DOHH2 (cell line): Measurements from ENCODE around the gene PSRC1.

Experiments
- H3F3A ChIP-seq: fragments of 200-600 bp; sonication (generic), shearing (Covaris generic); 2 replicates; pipeline ENCODE4 v1.6.0; 2016; ENCODE audit warnings: antibody characterized with exemption, mild to moderate bottlenecking; ENCODE audit not compliant: control insufficient read depth, insufficient read depth
- H3K27ac ChIP-seq: fragments of 200-600 bp; sonication (generic); 2 replicates; pipeline ENCODE4 v1.5.1; 2014; ENCODE audit warnings: low read depth, mild to moderate bottlenecking, low read length, moderate library complexity
- H3K27me3 ChIP-seq: fragments of 200-600 bp; sonication (generic); 2 replicates; pipeline ENCODE4 v1.6.1; 2014; ENCODE audit warnings: mild to moderate bottlenecking, low read length, mixed read lengths; ENCODE audit not compliant: control insufficient read depth
- H3K36me3 ChIP-seq: fragments of 200-600 bp; sonication (generic); 2 replicates; pipeline ENCODE4 v1.6.1; 2014; ENCODE audit warnings: mild to moderate bottlenecking, low read length, moderate library complexity, mixed read lengths; ENCODE audit not compliant: control insufficient read depth
- H3K4me1 ChIP-seq: fragments of 200-600 bp; sonication (generic); 2 replicates; pipeline ENCODE4 v1.6.1; 2014; ENCODE audit warnings: mild to moderate bottlenecking, low read length, mixed read lengths; ENCODE audit not compliant: control insufficient read depth
- H3K4me2 ChIP-seq: fragments of 200-600 bp; sonication (generic); 2 replicates; pipeline ENCODE4 v1.6.0; 2014; ENCODE audit warnings: mild to moderate bottlenecking, low read length, moderate library complexity
- H3K4me3 ChIP-seq: fragments of 200-600 bp; sonication (generic); 2 replicates; pipeline ENCODE4 v1.5.1; 2014; ENCODE audit warnings: mild to moderate bottlenecking, low read length, mixed read lengths
- H3K79me2 ChIP-seq: fragments of 200-600 bp; sonication (generic); 2 replicates; pipeline ENCODE4 v1.6.1; 2014; ENCODE audit warnings: mild to moderate bottlenecking, low read length, mixed read lengths; ENCODE audit not compliant: control insufficient read depth
- H3K9me2 ChIP-seq: fragments of 200-600 bp; sonication (generic); replicated peaks from 2 replicates; pipeline ENCODE4 v1.6.1; 2014; ENCODE audit warnings: mild to moderate bottlenecking, low read length, mixed read lengths; ENCODE audit not compliant: control insufficient read depth
- H3K9me3 ChIP-seq: fragments of 200-600 bp; sonication (generic); 2 replicates; pipeline ENCODE4 v1.6.1; 2014; ENCODE audit warnings: antibody characterized with exemption, low read length, mixed read lengths; ENCODE audit not compliant: control insufficient read depth, insufficient read depth
- H4K20me1 ChIP-seq: fragments of 200-600 bp; sonication (generic); 2 replicates; pipeline ENCODE4 v1.6.0; 2014; ENCODE audit warnings: low read depth, mild to moderate bottlenecking, antibody characterized with exemption, low read length, moderate library complexity; ENCODE audit not compliant: control insufficient read depth, insufficient read depth
- CTCF ChIP-seq: fragments of 200-600 bp; sonication (generic); IDR thresholded peaks from one replicate; pipeline ENCODE4 v1.5.1; 2014; ENCODE audit warnings: antibody characterized with exemption, mild to moderate bottlenecking, low read depth, low read length; ENCODE audit not compliant: poor library complexity, severe bottlenecking
- EZH2phosphoT487 ChIP-seq: fragments of 200-600 bp; sonication (generic); IDR thresholded peaks from 2 replicates; pipeline ENCODE4 v1.6.1; 2017; ENCODE audit warnings: borderline replicate concordance, mild to moderate bottlenecking, antibody characterized with exemption, low read length, moderate library complexity, mixed read lengths

The PSRC1 gene

GRCh38 chr1:109272831-109273547 lies 10.0 kb downstream of the PSRC1 start:
- H3K9me3 ChIP-seq, result no peaks in the 10 kb centered on the region
- peaks cover 5% of the 10 kb centered on the region; the same call in 1 of the 2 replicates for H3K36me3 ChIP-seq
- H3K4me2 ChIP-seq, result no peak overlapping the region
- no peaks in the 10 kb centered on the region for H3K9me2 ChIP-seq
- H3F3A ChIP-seq, result no peaks in the 10 kb centered on the region
- no peak overlapping the region for H3K27ac ChIP-seq
- no peaks in the 10 kb centered on the region for H3K27me3 ChIP-seq
- peaks cover 10% of the 10 kb centered on the region for H3K4me1 ChIP-seq
- H3K79me2 ChIP-seq, result no peaks in the 10 kb centered on the region
- TF ChIP-seq CTCF, result no peak
- no peak for TF ChIP-seq EZH2phosphoT487
- H4K20me1 ChIP-seq, result no peaks in the 10 kb centered on the region
- no peak overlapping the region for H3K4me3 ChIP-seq

DNA sequence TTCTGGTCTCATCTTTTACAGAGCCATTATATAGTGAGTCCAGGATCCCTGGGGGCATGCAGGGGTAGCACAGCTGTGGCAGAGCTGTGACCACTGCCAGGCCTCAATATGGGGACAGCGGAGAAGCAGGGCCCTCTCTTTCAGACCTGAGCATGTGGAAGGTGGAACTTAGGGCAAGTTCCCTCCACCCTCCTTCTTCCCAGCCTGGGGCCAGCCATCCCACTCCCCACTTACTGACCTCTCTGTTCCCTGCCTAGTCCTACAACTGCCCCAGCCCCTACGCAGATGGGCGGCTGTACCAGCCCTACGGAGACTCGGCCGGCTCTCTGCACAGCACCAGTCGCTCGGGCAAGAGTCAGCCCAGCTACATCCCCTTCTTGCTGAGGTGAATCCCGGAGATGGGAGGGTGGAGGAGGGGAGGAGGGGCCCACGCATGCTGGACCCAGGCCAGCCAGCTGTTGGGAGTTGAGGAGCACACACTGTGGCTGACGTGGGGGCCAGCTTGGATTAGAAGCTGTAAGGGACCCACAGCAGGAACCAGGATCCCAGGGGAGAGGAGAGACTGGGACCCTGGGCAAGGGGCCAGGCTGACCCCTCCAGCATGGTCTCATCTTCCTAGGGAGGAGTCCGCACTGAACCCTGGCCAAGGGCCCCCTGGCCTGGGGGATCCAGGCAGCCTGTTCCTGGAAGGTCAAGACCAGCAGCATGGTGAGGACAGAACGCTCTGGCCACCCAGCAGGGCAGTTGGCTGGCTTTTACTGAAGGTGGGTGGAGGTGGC lies 10.7 kb downstream of the PSRC1 start:
- Histone ChIP-seq H3K9me2 (no peaks in the 10 kb centered on the region), H3K4me2 (no peak overlapping the region)
- TF ChIP-seq EZH2phosphoT487, result no peak
- TF ChIP-seq CTCF, result no peak

GRCh38 chr1:109271458-109271857 lies 11.5 kb downstream of the PSRC1 start:
- Histone ChIP-seq H3F3A (no peaks in the 10 kb centered on the region), H4K20me1 (no peaks in the 10 kb centered on the region), H3K4me2 (no peak overlapping the region), H3K9me3 (no peaks in the 10 kb centered on the region), H3K9me2 (no peaks in the 10 kb centered on the region), H3K4me3 (no peak overlapping the region), H3K27me3 (no peaks in the 10 kb centered on the region), H3K4me1 (peaks cover 5% of the 10 kb centered on the region; the same call in 1 of the 2 replicates), H3K36me3 (no peaks in the 10 kb centered on the region), H3K27ac (no peak overlapping the region), H3K79me2 (no peaks in the 10 kb centered on the region)
- no peak for TF ChIP-seq CTCF
- TF ChIP-seq EZH2phosphoT487, result no peak

More for the DNA sequence above, 10.7 kb downstream of the PSRC1 start:
- Histone ChIP-seq H3K27me3 (no peaks in the 10 kb centered on the region), H3K4me3 (no peak overlapping the region), H3K79me2 (no peaks in the 10 kb centered on the region), H3K27ac (no peak overlapping the region), H3K9me3 (no peaks in the 10 kb centered on the region), H3K4me1 (peaks cover 7% of the 10 kb centered on the region), H3K36me3 (no peaks in the 10 kb centered on the region), H3F3A (no peaks in the 10 kb centered on the region), H4K20me1 (no peaks in the 10 kb centered on the region)
